OCI-LY1 (cell line): ENCODE data around the gene SURF2.

Experiments
- CTCF ChIP-seq: fragments of 200-600 bp; sonication (generic), shearing (Covaris generic); IDR thresholded peaks from 2 replicates; pipeline ENCODE4 v1.5.1; 2017; ENCODE audit warnings: mild to moderate bottlenecking, antibody characterized with exemption, low read length, moderate library complexity, mixed read lengths
- EZH2 ChIP-seq: fragments of 200-600 bp; sonication (generic), shearing (Covaris generic); IDR thresholded peaks from 2 replicates; pipeline ENCODE4 v1.8.0; 2017; ENCODE audit warnings: borderline replicate concordance, mixed run types, mild to moderate bottlenecking, antibody characterized with exemption, low read length, moderate library complexity, mixed read lengths

- TF ChIP-seq CTCF, result no peak
- TF ChIP-seq EZH2, result no peak
These were observed 24.4 kb downstream of the SURF2 start for GRCh38 chr9:133380734-133381133.
